K562 (cell line): ENCODE results near the gene KATNB1. TPM values are rescaled to one million over a fixed set of nuclear protein-coding genes. Genes with fewer than 3 reads are reported as not detected.

ENCODE experiments used
- AFF1 ChIP-seq, 2 experiments: fragments of 450-650 bp; IDR thresholded peaks; 2 replicates each; pipeline ENCODE4 v1.6.1; 2018; ENCODE audit warnings: mild to moderate bottlenecking in 2 of 2, low read depth in 1 of 2; ENCODE audit not compliant: partially characterized antibody in 2 of 2
- ARID3B ChIP-seq: fragments of 250-450 bp; sonication (Bioruptor Pico); IDR thresholded peaks from 2 replicates; pipeline ENCODE4 v1.4.0; 2020; ENCODE audit warnings: borderline replicate concordance
- CXXC5 ChIP-seq: fragments of 250-450 bp; sonication (Bioruptor Pico); IDR thresholded peaks from 2 replicates; pipeline ENCODE4 v1.8.0; 2022; ENCODE audit warnings: inconsistent platforms, mild to moderate bottlenecking, moderate library complexity
- ELK1 ChIP-seq: sonication (generic); formaldehyde crosslinking; IDR thresholded peaks from 2 replicates; pipeline ENCODE4 v1.8.1; 2022; ENCODE audit warnings: missing genetic modification reagents
- JUND ChIP-seq, 2 experiments: IDR thresholded peaks; 2 replicates in 1 of 2; 3 replicates in 1 of 2; pipeline ENCODE4 v1.6.1; 2011; ENCODE audit warnings: borderline replicate concordance in 2 of 2, low read depth in 2 of 2, low read length in 2 of 2, improper control_type of control experiment in 1 of 2, missing biosample characterization in 1 of 2, missing genetic modification characterization in 1 of 2, missing genetic modification reagents in 1 of 2
- L3MBTL2 ChIP-seq: fragments of 450-650 bp; IDR thresholded peaks from 2 replicates; pipeline ENCODE4 v1.6.1; 2016; ENCODE audit warnings: mild to moderate bottlenecking, moderate library complexity
- MCM3 ChIP-seq: fragments of 450-650 bp; IDR thresholded peaks from 2 replicates; pipeline ENCODE4 v1.6.1; 2016
- MCM5 ChIP-seq: fragments of 450-650 bp; IDR thresholded peaks from 2 replicates; pipeline ENCODE4 v1.6.1; 2016; ENCODE audit warnings: low read depth
- PTTG1 ChIP-seq: fragments of 450-650 bp; IDR thresholded peaks from 2 replicates; pipeline ENCODE4 v1.6.1; 2016; ENCODE audit warnings: low read depth, mild to moderate bottlenecking, missing genetic modification characterization, missing compliant biosample characterization
- RNF2 ChIP-seq: sonication (generic); IDR thresholded peaks from 2 replicates; pipeline ENCODE4 v1.6.1; 2016
- XRCC4 ChIP-seq: IDR thresholded peaks from one replicate; pipeline ENCODE4 v1.6.1; 2011; ENCODE audit not compliant: insufficient read depth, insufficient read length; ENCODE audit errors: extremely low read depth
- ZBTB2 ChIP-seq: fragments of 450-650 bp; IDR thresholded peaks from 2 replicates; pipeline ENCODE4 v1.6.1; 2016; ENCODE audit warnings: antibody characterized with exemption
- ZNF134 ChIP-seq: fragments of 250-450 bp; sonication (Bioruptor Pico); conservative IDR thresholded peaks from 2 replicates; pipeline ENCODE4 v1.4.0; 2020
- ZNF280A ChIP-seq: fragments of 450-650 bp; IDR thresholded peaks from 2 replicates; pipeline ENCODE4 v1.6.1; 2018; ENCODE audit warnings: mild to moderate bottlenecking, low read depth; ENCODE audit not compliant: partially characterized antibody
- ZSCAN32 ChIP-seq: fragments of 450-650 bp; formaldehyde crosslinking; IDR thresholded peaks from 2 replicates; pipeline ENCODE4 v1.4.0; 2020; ENCODE audit warnings: mild to moderate bottlenecking, moderate library complexity
- polyA plus RNA-seq, 8 experiments: library from polyadenylated mRNA; depleted of rRNA in 4 of 8; stranded (reverse) in 5 of 8; unstranded in 3 of 8; fragments of >200 nt; fragmentation: Nextera tagmentation in 2 of 8; fragmentation: Illumina TruSeq in 1 of 8; extraction: Ambion mirVana in 2 of 8; extraction: Trizol in 1 of 8; gene quantifications; 2 replicates each; pipeline versions ENCODE4 v1.2.1 to v1.2.3, GENCODE V29; 2011 to 2014; ENCODE audit warnings: inconsistent platforms in 1 of 8, missing spikeins in 1 of 8
- total RNA-seq, 7 experiments: library from RNA; depleted of rRNA in 6 of 7; stranded (reverse); fragments of >200 nt in 6 of 7; fragmentation: Illumina TruSeq in 2 of 7; extraction: Trizol in 2 of 7; gene quantifications; 2 replicates each; pipeline versions ENCODE4 v1.2.1 to v1.2.3, GENCODE V29; 2011 to 2021; ENCODE audit warnings: low replicate concordance in 1 of 7

Gene KATNB1
- total and polyA plus RNA-seq, 9 of the 15 experiments (the other 6 are each of a cell fraction or from before 2014, with no cell fraction given), result 1.2 to 52.6 (median 21.9) TPM

- TF ChIP-seq MCM3, result no peak
- no peak for TF ChIP-seq MCM5
- peak; percentile 88 for TF ChIP-seq CXXC5 (CRISPR knock-in tag)
- no peak for TF ChIP-seq ELK1
- TF ChIP-seq ZNF134, result 0 out of 2 replicates have a peak, but pooled peaks have one; percentile 39
- peak; percentile 89 for TF ChIP-seq ZSCAN32 (CRISPR knock-in tag)
- no peak for TF ChIP-seq XRCC4
- no peak for TF ChIP-seq ARID3B (CRISPR knock-in tag)
- peak; percentile 79 to 98 for TF ChIP-seq AFF1 (IDR thresholded peaks at IDR 0.05; ENCODE audit: low read depth in 1 of 2, partially characterized antibody in 2 of 2)
- peak; percentile 66; the same call in 1 of the 2 replicates for TF ChIP-seq ZBTB2
- TF ChIP-seq RNF2, result peak; percentile 98
- TF ChIP-seq L3MBTL2, result peak; percentile 70
- TF ChIP-seq PTTG1 (tag), result no peak
- TF ChIP-seq JUND (IDR thresholded peaks at IDR 0.05; ENCODE audit: borderline replicate concordance, low read depth, low read length), result peak; percentile 96
- TF ChIP-seq JUND (tag; IDR thresholded peaks at IDR 0.05; ENCODE audit: borderline replicate concordance, low read depth, low read length), result peak; percentile 90; the same call in 1 of the 3 replicates
- TF ChIP-seq ZNF280A, result no peak
These were observed 45.6 kb upstream of the KATNB1 start (continued) for GRCh38 chr16:57689762-57690558.
